Nephron progenitor cell (in vitro differentiated cells): ENCODE data around the gene LRRC10B.
A peak's percentile ranks its signal among the peaks of the same experiment; 100 is the strongest.

Experiments used
- DNase-seq: peaks from one replicate; pipeline ENCODE4 v3.0.0; 2021
- H3K27ac Mint-ChIP-seq: 2 replicates; pipeline ENCODE4 v1.8.0; 2021; ENCODE audit warnings: mild to moderate bottlenecking, moderate library complexity, mixed read lengths
- H3K27me3 Mint-ChIP-seq: 2 replicates; pipeline ENCODE4 v1.8.0; 2021; ENCODE audit warnings: mild to moderate bottlenecking, low read depth, mixed read lengths; ENCODE audit not compliant: poor library complexity
- H3K36me3 Mint-ChIP-seq: 2 replicates; pipeline ENCODE4 v1.8.0; 2021; ENCODE audit warnings: low read depth, mixed read lengths
- H3K4me1 Mint-ChIP-seq: 2 replicates; pipeline ENCODE4 v1.8.0; 2021; ENCODE audit warnings: mixed read lengths
- H3K4me3 Mint-ChIP-seq: 2 replicates; pipeline ENCODE4 v1.8.0; 2021; ENCODE audit warnings: mild to moderate bottlenecking, moderate library complexity, mixed read lengths
- H3K9me3 Mint-ChIP-seq: 2 replicates; pipeline ENCODE4 v1.8.0; 2021; ENCODE audit warnings: mild to moderate bottlenecking, moderate library complexity, mixed read lengths
- CTCF ChIP-seq: fragments of 200-600 bp; sonication (generic); IDR thresholded peaks from 2 replicates; pipeline ENCODE4 v1.5.0; 2021; ENCODE audit warnings: antibody characterized with exemption

The LRRC10B gene

GRCh38 chr11:61555051-61555969, 46.8 kb downstream of the LRRC10B start:
- Mint-ChIP-seq H3K36me3 (no peaks in the 10 kb centered on the region), H3K4me3 (peak overlapping the region; percentile 72), H3K4me1 (peaks cover 49% of the 10 kb centered on the region), H3K27ac (no peak overlapping the region), H3K27me3 (peaks cover 51% of the 10 kb centered on the region), H3K9me3 (no peaks in the 10 kb centered on the region)
- TF ChIP-seq CTCF = peak; percentile 50
- DNase-seq = peak; percentile 75

- Mint-ChIP-seq H3K9me3 (no peaks in the 10 kb centered on the region), H3K36me3 (no peaks in the 10 kb centered on the region), H3K4me1 (peaks cover 49% of the 10 kb centered on the region), H3K27me3 (peaks cover 57% of the 10 kb centered on the region), H3K4me3 (peak overlapping the region; percentile 72), H3K27ac (no peak overlapping the region)
- no peak for DNase-seq
- TF ChIP-seq CTCF = no peak
Measured at GRCh38 chr11:61555978-61556377, 47.4 kb downstream of the LRRC10B start.

GRCh38 chr11:61556621-61557020, 48.1 kb downstream of the LRRC10B start:
- no peak for TF ChIP-seq CTCF
- Mint-ChIP-seq H3K36me3 (no peaks in the 10 kb centered on the region), H3K9me3 (no peaks in the 10 kb centered on the region), H3K4me3 (peak overlapping the region; percentile 72), H3K4me1 (peaks cover 49% of the 10 kb centered on the region), H3K27ac (no peak overlapping the region), H3K27me3 (peaks cover 54% of the 10 kb centered on the region)
- no peak for DNase-seq
